Stimulated activated CD8-positive, alpha-beta memory T cell treated with anti-CD3 and anti-CD28 coated beads, Interleukin-4, amount 100 ng/mL, for 1 hour (primary cell): ENCODE measurements around the gene SVIL.

Experiments used
- DNase-seq, 2 donors: peaks; one replicate each; pipeline ENCODE4 v3.0.0-alpha.2; 2020; ENCODE audit warnings: low read depth in 2 of 2, low spot score in 1 of 2

SVIL gene

DNA sequence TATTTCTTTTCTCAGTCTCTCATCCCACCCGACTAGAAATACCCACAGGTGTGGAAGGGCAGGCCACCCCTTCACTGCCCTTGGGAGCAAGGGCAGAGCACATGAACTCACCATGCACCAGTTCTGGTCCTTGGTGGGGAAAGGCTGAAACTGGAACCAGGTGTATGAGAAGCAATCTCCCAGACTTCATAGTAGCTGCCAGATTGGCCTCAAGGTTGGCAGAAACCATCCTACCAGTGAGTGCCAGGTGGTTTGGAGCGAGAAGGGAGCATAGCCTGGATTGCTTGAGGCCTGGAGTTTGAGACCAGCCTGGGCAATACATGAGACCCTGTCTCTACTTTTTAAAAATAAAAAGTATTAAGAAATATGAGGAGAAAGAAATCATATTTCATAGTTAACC lies 207.1 kb downstream of the SVIL start:
- no peak for DNase-seq

DNA sequence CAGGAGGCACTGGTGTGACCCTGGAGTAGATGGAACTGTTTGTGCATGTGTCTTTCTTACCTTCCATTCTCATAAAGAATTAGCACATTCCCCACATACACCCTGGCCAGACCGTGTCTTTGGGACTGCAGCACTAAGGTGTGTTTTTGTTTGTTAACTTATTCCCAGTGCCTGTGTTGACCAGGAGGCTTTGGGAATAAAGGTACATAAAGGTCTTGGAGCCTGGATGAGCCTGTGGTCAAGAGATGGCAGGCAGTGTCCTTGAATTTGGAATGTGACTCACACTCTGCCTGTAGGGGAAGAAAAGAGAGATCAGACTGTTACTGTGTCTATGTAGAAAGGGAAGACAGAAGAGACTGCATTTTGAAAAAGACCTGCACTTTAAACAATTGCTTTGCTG lies 208.4 kb downstream of the SVIL start:
- DNase-seq = no peak

DNA sequence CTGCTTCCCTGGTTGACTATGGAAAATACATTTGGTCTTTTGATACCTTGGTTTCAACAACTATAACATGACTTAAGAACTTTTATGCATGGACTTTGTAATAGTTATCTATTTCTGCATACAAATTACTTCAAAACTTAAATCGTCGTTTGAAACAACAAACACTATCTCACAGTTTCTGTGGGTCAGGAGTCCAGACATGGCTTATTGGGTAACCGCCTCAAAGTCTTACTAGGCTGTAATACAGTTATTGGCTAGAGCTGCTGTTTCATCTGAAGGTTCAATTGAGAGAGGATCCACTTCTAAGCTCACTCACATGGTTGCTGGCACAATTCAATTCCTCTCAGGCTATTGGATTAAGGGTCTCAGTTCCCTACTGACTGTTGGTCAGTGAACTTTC lies 210.8 kb downstream of the SVIL start:
- DNase-seq = no peak

DNA sequence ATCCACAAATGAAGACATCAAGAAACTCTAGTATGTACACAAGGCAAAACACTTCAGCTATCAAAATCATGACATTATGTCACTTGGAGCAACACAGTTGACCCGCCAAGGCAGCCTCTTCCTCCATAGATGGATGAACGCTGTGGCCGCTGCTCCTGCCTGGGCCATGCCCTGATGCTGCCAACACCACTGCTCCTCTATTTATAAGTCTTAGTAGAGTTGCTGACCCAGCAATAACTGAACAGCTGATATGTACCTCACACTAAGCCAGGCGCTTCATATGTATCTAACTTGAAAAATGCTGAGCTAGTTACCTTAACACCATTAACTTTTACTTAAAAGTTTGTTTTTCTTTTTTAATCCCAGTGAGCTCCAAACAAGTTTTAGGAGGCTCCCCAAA lies 214.0 kb downstream of the SVIL start:
- DNase-seq = no peak

DNA sequence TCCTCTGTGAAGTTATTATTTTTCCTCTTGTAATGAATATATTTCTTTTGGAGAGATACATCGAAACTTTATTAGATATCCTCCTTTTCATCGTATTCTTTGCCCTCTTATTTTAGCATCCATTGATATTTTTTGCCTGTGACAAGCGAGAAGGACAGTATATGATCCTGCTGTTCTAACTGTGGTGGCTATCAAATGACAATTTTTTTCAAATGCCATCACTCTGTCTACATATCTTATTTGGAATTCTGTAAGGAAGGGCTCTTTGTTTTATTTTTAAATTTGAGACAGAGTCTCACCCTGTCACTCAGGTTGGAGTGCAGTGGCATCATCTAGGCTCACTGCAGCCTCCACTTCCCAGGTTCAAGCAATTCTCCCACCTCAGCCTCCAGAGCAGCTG lies 217.4 kb downstream of the SVIL start:
- DNase-seq = no peak

DNA sequence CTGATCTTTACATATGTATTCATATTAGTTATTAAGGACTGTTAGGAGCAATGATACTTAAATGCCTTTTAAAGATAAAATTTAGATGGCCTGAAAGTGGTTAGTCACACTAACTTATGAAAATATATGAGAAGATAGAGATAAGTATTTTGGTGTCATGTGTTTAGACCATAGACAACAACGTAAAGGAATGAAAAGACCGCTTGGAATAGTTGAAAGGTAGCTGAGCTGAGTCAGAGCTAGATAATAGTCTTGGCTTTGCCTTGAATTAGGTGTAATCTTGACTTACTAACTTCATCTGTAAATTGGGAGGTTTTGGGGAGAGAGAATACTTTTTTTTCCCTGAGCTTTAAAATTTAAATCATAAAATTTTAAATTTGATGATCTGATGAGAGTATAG lies 218.9 kb downstream of the SVIL start:
- no peak for DNase-seq

DNA sequence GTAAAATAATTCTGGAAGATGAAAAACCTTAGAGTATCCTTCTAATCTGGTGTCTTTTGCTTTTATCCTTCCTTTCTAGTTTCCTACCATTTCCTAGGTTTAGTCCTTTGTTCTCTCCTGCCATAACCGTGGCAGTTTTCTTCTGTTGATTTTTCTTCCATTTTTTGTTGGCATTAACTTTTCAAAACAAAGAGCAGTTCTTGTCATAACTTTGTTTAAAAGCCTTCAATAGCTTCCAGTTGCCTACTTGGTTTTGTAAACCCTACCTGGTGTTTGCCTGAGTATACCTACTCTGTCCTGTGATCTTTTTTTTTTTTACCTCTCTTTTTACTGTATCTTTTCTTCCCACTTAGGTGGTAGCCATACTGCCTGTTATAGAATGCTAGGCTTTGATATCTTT lies 220.3 kb downstream of the SVIL start:
- DNase-seq = no peak

DNA sequence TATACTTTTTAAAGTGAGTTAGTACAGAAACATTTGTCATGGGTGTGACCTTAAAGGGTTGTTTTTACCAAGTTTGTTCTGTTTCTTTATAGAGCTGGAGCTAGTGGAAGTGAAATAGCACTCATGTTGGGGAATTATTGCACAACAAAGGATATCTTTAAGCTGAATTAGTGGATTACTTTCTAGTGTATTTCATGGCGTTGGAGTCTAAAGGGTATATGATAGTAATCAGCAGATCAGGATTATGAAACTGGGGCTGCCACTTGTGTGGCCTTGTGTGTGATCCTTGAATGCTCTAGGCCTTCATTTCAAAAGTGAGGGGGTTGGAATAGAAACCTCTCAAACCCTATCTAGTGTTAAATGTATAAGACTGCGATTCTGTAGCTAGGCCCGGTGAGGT lies 222.3 kb downstream of the SVIL start:
- DNase-seq = no peak

DNA sequence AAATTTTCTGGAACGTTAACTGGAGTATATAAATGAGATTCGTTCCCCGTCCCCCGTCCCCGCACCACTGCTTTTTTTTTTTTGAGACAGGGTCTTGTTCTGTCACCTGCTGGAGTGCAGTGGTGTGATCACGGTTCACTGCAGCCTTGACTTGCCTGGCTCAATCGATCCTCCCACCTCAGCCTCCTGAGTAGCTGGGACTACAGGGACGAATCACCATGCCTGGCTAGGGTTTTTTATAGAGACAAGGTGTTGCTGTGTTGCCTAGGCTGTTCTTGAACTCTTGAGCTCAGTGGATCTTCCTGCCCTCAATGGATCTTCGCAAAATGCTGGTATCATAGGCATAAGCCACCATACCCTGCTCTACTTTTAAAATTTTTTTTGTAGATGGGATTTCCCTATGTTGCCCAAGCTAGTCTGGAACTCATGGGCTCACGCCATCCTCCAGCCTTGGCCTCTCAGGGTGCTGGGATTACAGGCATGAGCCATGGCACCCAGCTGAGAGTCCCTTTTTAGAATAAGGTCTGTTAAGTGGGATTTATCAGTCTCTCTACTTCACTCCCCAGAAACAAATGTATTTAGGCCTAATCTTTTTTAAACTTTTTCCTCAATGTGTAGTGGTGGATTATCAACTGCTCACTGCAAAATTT lies 223.0 kb downstream of the SVIL start:
- no peak for DNase-seq

DNA sequence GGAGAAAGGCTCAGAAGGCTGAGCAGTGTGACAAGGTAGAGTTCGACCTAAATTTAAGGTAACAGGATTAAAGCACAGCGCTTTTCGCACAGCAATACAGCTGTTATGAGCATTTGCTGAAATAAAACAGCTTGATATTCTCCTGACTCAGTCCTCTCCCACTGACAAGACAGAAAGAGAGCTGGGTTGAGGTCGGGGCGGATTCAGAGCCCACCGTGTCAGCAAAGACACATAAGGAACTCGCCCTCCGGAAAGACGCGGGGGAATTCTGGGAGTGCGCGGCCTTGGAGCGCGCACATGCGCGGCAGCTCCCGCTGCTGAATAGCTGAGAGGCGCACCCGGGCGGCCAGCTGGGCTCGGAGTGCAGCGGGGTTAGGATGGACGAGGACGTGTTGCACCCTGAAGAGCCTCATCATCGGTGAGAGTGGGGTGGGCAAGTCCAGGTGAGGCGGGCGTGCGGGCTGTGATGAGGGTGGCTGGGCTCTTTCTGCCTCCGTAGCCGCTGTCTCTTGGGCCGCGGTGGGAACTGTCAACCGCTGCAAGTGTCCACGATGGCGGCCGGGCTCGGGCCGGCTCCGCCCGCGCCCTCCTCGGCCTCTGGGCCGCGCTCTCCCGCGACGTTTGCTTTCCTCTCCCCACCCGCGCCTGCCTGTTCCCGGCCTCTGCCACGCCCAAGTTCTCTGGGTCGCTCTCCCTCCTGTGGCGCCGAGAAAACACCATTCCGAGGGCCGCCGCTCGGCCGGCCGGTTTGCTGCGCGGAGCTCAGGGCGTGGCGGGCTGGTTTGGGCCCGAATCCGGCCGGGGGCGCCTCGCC lies 225.3 kb downstream of the SVIL start:
- no peak for DNase-seq

DNA sequence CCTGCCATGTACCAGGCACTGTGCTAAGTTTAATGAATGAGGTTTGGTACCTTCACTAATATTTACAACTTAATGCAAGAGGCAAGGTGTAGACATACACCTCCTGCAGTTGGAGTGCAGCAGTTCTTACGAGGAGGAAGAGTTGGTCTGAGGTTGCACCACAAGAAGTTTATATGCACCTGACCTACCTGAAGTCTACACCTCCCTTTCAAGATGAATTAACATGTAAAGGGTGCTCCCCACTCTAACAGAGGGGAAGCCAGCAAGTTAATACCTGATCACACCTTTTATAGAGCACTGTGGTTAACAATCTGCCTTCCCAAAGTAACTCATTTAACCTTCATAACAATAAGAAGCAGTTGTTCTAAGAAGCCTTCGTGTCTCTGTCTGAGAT lies 225.9 kb downstream of the SVIL start:
- no peak for DNase-seq
